ENCODE data around the gene ADAMTSL2.

ADAMTSL2 gene

GRCh38 chr9:133608889-133609288 is 74.4 kb downstream of the ADAMTSL2 start:
- no peak for DNase-seq

- DNase-seq: peak; percentile 40
Measured at GRCh38 chr9:133609311-133610098, 75.0 kb downstream of the ADAMTSL2 start, which contains the start of gene FAM163B. Gene FAM163B, minus strand, starts transcription at chr9:133609389. Its CDS starts 29,166 bp downstream, at chr9:133580223.

GRCh38 chr9:133610845-133611244 is 76.3 kb downstream of the ADAMTSL2 start:
- DNase-seq: peak; percentile 44

- no peak for DNase-seq
Measured at GRCh38 chr9:133612051-133612450, 77.5 kb downstream of the ADAMTSL2 start.

- no peak for DNase-seq
Measured at GRCh38 chr9:133612816-133613215, 78.3 kb downstream of the ADAMTSL2 start.

GRCh38 chr9:133613432-133613831 is 78.9 kb downstream of the ADAMTSL2 start:
- no peak for DNase-seq

- DNase-seq: no peak
Measured at GRCh38 chr9:133614056-133614455, 79.6 kb downstream of the ADAMTSL2 start.

- no peak for DNase-seq
Measured at GRCh38 chr9:133614678-133615077, 80.2 kb downstream of the ADAMTSL2 start.

- DNase-seq: peak; percentile 76
Measured at GRCh38 chr9:133615186-133615585, 80.7 kb downstream of the ADAMTSL2 start.

GRCh38 chr9:133615606-133616188 is 81.2 kb downstream of the ADAMTSL2 start:
- DNase-seq: peak; percentile 76

- no peak for DNase-seq
Measured at GRCh38 chr9:133616643-133617405, 82.3 kb downstream of the ADAMTSL2 start.

GRCh38 chr9:133618726-133619125 is 84.2 kb downstream of the ADAMTSL2 start:
- DNase-seq: no peak

GRCh38 chr9:133619791-133620190 is 85.3 kb downstream of the ADAMTSL2 start:
- no peak for DNase-seq

- DNase-seq: no peak
Measured at GRCh38 chr9:133621725-133622267, 87.3 kb downstream of the ADAMTSL2 start.

- no peak for DNase-seq
Measured at GRCh38 chr9:133622555-133622954, 88.1 kb downstream of the ADAMTSL2 start.

Data from NCI-H2029 (cell line).